Activated T-helper 17 cell treated with anti-CD3 and anti-CD28 coated beads, Interleukin-2, amount 50 U/mL, for 72 hours (primary cell): Measurements from ENCODE around the gene AKR7A2. TPM values are rescaled to one million over a fixed set of nuclear protein-coding genes. Genes with fewer than 3 reads are reported as not detected.
A peak's percentile ranks its signal among the peaks of the same experiment; 100 is the strongest.
"Not testable (repeated sequence)": the region's sequence is repeated elsewhere in the genome, so short reads cannot be mapped to it uniquely, and the experiment has no call there.

Experiments used
- ATAC-seq: fragments of 150-1000 bp; cut with Tn5 transposase; replicated peaks from 2 replicates; pipeline ENCODE4 v1.10.0; 2021; ENCODE audit warnings: mild to moderate bottlenecking, moderate library complexity
- H3K27ac Mint-ChIP-seq: one replicate; pipeline ENCODE4 v1.8.0; 2022; ENCODE audit warnings: mixed read lengths
- H3K27me3 Mint-ChIP-seq: one replicate; pipeline ENCODE4 v1.8.0; 2022; ENCODE audit warnings: mixed read lengths
- H3K36me3 Mint-ChIP-seq: one replicate; pipeline ENCODE4 v1.8.0; 2022; ENCODE audit warnings: low read depth, mild to moderate bottlenecking, mixed read lengths
- H3K4me1 Mint-ChIP-seq: one replicate; pipeline ENCODE4 v1.8.0; 2022; ENCODE audit warnings: mixed read lengths
- H3K4me3 Mint-ChIP-seq: one replicate; pipeline ENCODE4 v1.8.0; 2022; ENCODE audit warnings: mild to moderate bottlenecking, mixed read lengths
- H3K9me3 Mint-ChIP-seq: one replicate; pipeline ENCODE4 v1.8.0; 2022; ENCODE audit warnings: mixed read lengths
- total RNA-seq, 2 donors: library from RNA; stranded (reverse); gene quantifications; one replicate each; pipeline ENCODE4 v1.2.3, GENCODE V29; 2022

AKR7A2 gene
- total RNA-seq, 2 donors from 2014 or later = 37.1 to 61.4 TPM

DNA sequence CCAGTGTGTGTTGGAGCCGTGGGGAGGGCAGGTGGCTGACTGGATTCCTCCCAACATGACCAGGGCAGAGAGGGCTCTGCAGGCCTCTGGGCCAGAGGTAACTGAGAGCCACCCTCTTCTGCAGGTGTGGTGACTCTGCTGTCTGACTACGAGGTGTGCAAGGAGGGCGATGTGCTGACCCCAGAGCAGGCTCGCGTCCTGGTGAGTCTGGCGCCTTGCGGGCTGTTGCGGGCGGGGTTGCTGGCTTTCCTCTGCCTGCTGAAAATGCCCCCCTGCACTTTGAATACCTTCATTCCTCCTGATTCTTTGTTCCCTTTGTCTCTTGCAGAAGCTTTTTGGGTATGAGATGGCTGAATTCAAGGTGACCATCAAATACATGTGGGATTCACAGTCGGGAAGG lies 53.6 kb downstream of the AKR7A2 start:
- no peak for ATAC-seq
- Mint-ChIP-seq H3K27ac (peak overlapping the region; percentile 94), H3K4me1 (peaks cover 24% of the 10 kb centered on the region), H3K9me3 (no peaks in the 10 kb centered on the region), H3K36me3 (peaks cover 81% of the 10 kb centered on the region), H3K27me3 (no peaks in the 10 kb centered on the region), H3K4me3 (peak overlapping the region; percentile 96)

DNA sequence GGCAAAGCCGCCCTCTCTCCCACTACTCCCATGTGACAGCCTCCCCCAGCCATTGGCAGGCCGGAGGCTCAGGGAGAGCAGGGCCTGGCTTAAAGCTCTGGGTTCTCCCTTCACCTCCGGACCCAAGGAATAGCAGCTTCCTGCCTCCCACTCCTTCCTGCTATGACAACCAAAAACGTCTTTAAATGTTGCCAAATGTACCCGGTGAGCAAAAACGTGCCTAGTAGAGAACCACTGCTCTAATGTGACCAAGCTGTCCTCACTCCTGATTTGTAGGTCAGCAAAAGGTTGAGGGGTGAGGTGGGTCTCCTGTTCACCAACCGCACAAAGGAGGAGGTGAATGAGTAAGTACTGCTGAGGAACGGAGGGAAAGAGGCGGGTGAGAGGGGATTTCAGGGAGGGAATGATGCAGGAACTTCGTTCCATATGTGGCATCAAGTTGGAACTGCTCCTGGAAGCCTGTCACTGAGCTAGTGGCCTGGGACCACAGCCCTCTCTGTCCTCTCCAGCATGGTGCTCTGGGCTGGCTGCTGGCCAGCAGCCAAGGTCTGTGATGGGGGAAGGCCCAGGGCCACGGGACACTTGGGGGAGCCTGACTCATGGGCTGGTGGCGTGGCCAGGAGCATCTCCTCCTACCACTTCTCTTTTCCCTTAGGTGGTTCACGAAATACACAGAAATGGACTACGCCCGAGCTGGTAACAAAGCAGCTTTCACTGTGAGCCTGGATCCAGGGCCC lies 54.6 kb downstream of the AKR7A2 start:
- Mint-ChIP-seq H3K27ac (peak overlapping the region; percentile 94), H3K27me3 (no peaks in the 10 kb centered on the region), H3K4me1 (peaks cover 30% of the 10 kb centered on the region), H3K4me3 (peak overlapping the region; percentile 96), H3K9me3 (no peaks in the 10 kb centered on the region), H3K36me3 (peaks cover 91% of the 10 kb centered on the region)
- peak; percentile 89 for ATAC-seq

DNA sequence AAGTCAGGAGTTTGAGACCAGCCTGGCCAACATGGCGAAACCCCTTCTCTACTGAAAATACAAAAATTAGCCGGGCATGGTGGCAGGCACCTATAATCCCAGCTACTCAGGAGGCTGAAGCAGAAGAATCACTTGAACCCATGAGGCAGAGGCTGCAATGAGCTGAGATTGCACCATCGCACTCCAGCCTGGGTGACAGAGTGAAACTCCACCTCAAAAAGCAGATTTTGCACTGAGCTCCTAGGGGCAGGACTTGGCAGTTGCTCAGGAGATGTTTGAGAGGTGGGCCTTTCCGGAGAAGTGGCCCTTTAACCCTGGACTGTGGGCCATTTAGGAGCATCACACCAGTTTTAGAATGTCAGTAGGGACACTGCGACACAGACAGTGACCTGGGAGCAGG lies 55.6 kb downstream of the AKR7A2 start:
- peaks cover 30% of the 10 kb centered on the region for H3K4me1 Mint-ChIP-seq
- peaks cover 99% of the 10 kb centered on the region for H3K36me3 Mint-ChIP-seq
- ATAC-seq, H3K9me3 Mint-ChIP-seq, H3K27me3 Mint-ChIP-seq: not testable (repeated sequence)
- peak overlapping the region; percentile 96 for H3K4me3 Mint-ChIP-seq
- H3K27ac Mint-ChIP-seq = peak overlapping the region; percentile 94

DNA sequence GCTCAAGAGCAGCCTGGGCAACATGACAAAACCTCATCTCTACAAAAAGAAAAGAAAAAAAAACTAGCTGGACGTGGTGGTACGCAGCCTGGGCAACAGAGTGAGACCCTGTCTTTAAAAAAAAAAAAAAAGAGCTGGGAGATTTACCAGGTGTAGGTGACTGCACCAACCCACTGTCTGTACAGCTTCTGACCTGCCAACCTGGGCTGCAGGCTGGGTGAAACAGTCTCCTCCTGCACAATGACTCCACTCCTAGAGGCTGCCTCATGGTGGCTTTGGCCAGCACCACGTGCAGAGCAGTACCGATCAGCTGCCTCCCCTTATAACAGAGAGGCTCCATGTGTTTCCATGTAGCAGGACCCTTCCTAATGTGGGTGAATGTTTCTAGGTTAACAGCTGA lies 56.7 kb downstream of the AKR7A2 start:
- Mint-ChIP-seq H3K27me3 (no peaks in the 10 kb centered on the region), H3K36me3 (peaks cover 99% of the 10 kb centered on the region), H3K9me3 (no peaks in the 10 kb centered on the region), H3K4me1 (peaks cover 36% of the 10 kb centered on the region), H3K27ac (peak overlapping the region; percentile 97), H3K4me3 (peak overlapping the region; percentile 96)
- ATAC-seq = no peak

DNA sequence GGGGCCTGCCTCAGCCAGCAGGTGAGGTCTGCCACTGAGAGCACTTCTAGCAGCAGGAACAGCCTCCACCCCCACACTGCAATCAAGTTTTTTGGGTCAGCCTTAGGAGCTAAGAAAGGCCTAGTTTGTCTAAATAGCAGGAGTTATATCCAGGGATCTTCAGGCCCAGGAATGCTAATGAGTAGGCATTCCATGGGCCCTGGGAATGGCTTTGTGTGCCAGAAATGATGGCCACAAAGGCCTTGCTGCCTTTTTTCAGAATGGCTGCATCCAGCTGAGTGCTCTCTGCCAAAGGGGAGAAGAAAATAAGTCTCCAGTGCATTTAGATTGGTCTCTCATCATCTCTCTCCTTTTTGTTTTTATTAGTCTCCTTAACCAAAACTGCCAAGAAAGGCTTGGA lies 57.5 kb downstream of the AKR7A2 start:
- Mint-ChIP-seq H3K9me3 (no peaks in the 10 kb centered on the region), H3K4me1 (peaks cover 38% of the 10 kb centered on the region), H3K27me3 (no peaks in the 10 kb centered on the region), H3K36me3 (peaks cover 94% of the 10 kb centered on the region), H3K27ac (peak overlapping the region; percentile 97), H3K4me3 (peak overlapping the region; percentile 96)
- no peak for ATAC-seq

Other genes starting within 250 kb of the AKR7A2 start
- gene UBR4, start 101.9 kb downstream of the AKR7A2 start, total RNA-seq = 100 to 1,000 TPM; 145 to 195 TPM
- gene EMC1, start 60.6 kb downstream of the AKR7A2 start, total RNA-seq = 10 to 100 TPM; 41.1 to 51.9 TPM
- gene MRTO4, start 60.3 kb downstream of the AKR7A2 start, total RNA-seq = 100 to 1,000 TPM in 1 of 2 donors, 10 to 100 TPM in 1; 59.3 to 113 TPM
- gene AKR7A3, start 23.4 kb downstream of the AKR7A2 start, total RNA-seq = 1 to 10 TPM in 1 of 2 donors, under 1 TPM in 1; 0.71 to 1.6 TPM
- gene SLC66A1, start 182 bp upstream of the AKR7A2 start, total RNA-seq = 1 to 10 TPM; 5.7 to 8.9 TPM
- 100 to 1,000 TPM; 291 to 399 TPM for gene CAPZB, start 173.4 kb upstream of the AKR7A2 start, total RNA-seq